H9 (cell line): ENCODE results near the gene DCDC2C. TPM values are rescaled to one million over a fixed set of nuclear protein-coding genes. Genes with fewer than 3 reads are reported as not detected.

Source experiments
- DNase-seq: peaks from one replicate; pipeline ENCODE4 v3.0.0-alpha.2; 2017
- H2AFZ ChIP-seq: one replicate; pipeline ENCODE4 v1.6.1; 2013; ENCODE audit warnings: mild to moderate bottlenecking, low read length, control low read depth, moderate library complexity
- H2AK5ac ChIP-seq: 2 replicates; pipeline ENCODE4 v1.6.1; 2013; ENCODE audit warnings: low read length, control low read depth, mixed read lengths; ENCODE audit not compliant: insufficient read length
- H2BK120ac ChIP-seq: one replicate; pipeline ENCODE4 v1.6.1; 2013; ENCODE audit warnings: low read depth, mild to moderate bottlenecking, low read length, control low read depth, inconsistent platforms; ENCODE audit not compliant: poor library complexity, severe bottlenecking
- H2BK12ac ChIP-seq: 2 replicates; pipeline ENCODE4 v1.6.1; 2013; ENCODE audit warnings: low read length, control low read depth, mixed read lengths, low read depth; ENCODE audit not compliant: insufficient read length
- H2BK15ac ChIP-seq: 2 replicates; pipeline ENCODE4 v1.6.1; 2013; ENCODE audit warnings: low read depth, low read length, control low read depth
- H2BK20ac ChIP-seq: one replicate; pipeline ENCODE4 v1.6.1; 2013; ENCODE audit warnings: low read depth, mild to moderate bottlenecking, low read length, control low read depth, inconsistent platforms; ENCODE audit not compliant: poor library complexity, severe bottlenecking
- H2BK5ac ChIP-seq: 2 replicates; pipeline ENCODE4 v1.6.1; 2013; ENCODE audit warnings: low read length, control low read depth, mixed read lengths; ENCODE audit not compliant: insufficient read length
- H3K14ac ChIP-seq: 2 replicates; pipeline ENCODE4 v1.6.1; 2013; ENCODE audit warnings: low read length, control low read depth; ENCODE audit not compliant: insufficient read depth
- H3K18ac ChIP-seq: 2 replicates; pipeline ENCODE4 v1.6.1; 2013; ENCODE audit warnings: low read depth, mild to moderate bottlenecking, mixed read lengths, low read length, control low read depth; ENCODE audit not compliant: insufficient read length
- H3K23ac ChIP-seq: 2 replicates; pipeline ENCODE4 v1.6.1; 2013; ENCODE audit warnings: low read length, control low read depth, mixed read lengths, low read depth; ENCODE audit not compliant: insufficient read length
- H3K23me2 ChIP-seq: 2 replicates; pipeline ENCODE4 v1.6.1; 2013; ENCODE audit warnings: low read depth, mild to moderate bottlenecking, mixed read lengths, low read length, control low read depth; ENCODE audit not compliant: insufficient read length, poor library complexity, severe bottlenecking
- H3K27ac ChIP-seq: 2 replicates; pipeline ENCODE4 v1.5.1; 2013; ENCODE audit warnings: low read length, control low read depth, mixed read lengths, low read depth; ENCODE audit not compliant: insufficient read length
- H3K27me3 ChIP-seq: 2 replicates; pipeline ENCODE4 v1.6.1; 2013; ENCODE audit warnings: low read length, control low read depth, inconsistent platforms; ENCODE audit not compliant: insufficient read depth
- H3K4ac ChIP-seq: 2 replicates; pipeline ENCODE4 v1.6.1; 2013; ENCODE audit warnings: low read depth, mild to moderate bottlenecking, control low read depth, inconsistent platforms, low read length, moderate library complexity
- H3K4me1 ChIP-seq: 2 replicates; pipeline ENCODE4 v1.6.1; 2013; ENCODE audit warnings: low read length, control low read depth, inconsistent platforms; ENCODE audit not compliant: insufficient read depth
- H3K4me2 ChIP-seq: 2 replicates; pipeline ENCODE4 v1.6.1; 2013; ENCODE audit warnings: low read length, control low read depth, mixed read lengths; ENCODE audit not compliant: insufficient read length, insufficient read depth
- H3K56ac ChIP-seq: 2 replicates; pipeline ENCODE4 v1.6.1; 2013; ENCODE audit warnings: low read depth, mild to moderate bottlenecking, mixed read lengths, low read length, control low read depth; ENCODE audit not compliant: insufficient read length
- H3K79me1 ChIP-seq: 2 replicates; pipeline ENCODE4 v1.6.1; 2013; ENCODE audit warnings: low read depth, mild to moderate bottlenecking, moderate library complexity, low read length, control low read depth, inconsistent platforms; ENCODE audit not compliant: insufficient read depth, poor library complexity, severe bottlenecking
- H3K79me2 ChIP-seq: 2 replicates; pipeline ENCODE4 v1.6.1; 2013; ENCODE audit warnings: low read length, control low read depth, inconsistent platforms; ENCODE audit not compliant: insufficient read depth
- H3K9ac ChIP-seq: 2 replicates; pipeline ENCODE4 v1.6.1; 2013; ENCODE audit warnings: low read length, control low read depth, mixed read lengths; ENCODE audit not compliant: insufficient read length; ENCODE audit errors: extremely low read depth
- H3K9me3 ChIP-seq: one replicate; pipeline ENCODE4 v1.6.1; 2013; ENCODE audit warnings: low read depth, low read length, inconsistent platforms; ENCODE audit not compliant: control insufficient read depth
- H3T11ph ChIP-seq: one replicate; pipeline ENCODE4 v1.6.1; 2013; ENCODE audit warnings: mild to moderate bottlenecking, low read length, control low read depth, inconsistent platforms
- H4K20me1 ChIP-seq: one replicate; pipeline ENCODE4 v1.6.1; 2013; ENCODE audit not compliant: control insufficient read depth, insufficient read length, insufficient read depth
- H4K5ac ChIP-seq: 2 replicates; pipeline ENCODE4 v1.6.1; 2013; ENCODE audit warnings: low read depth, mild to moderate bottlenecking, mixed read lengths, low read length, control low read depth; ENCODE audit not compliant: insufficient read length
- H4K8ac ChIP-seq: replicated peaks from 2 replicates; pipeline ENCODE4 v1.6.1; 2013; ENCODE audit warnings: low read length, control low read depth, mixed read lengths, low read depth; ENCODE audit not compliant: insufficient read length
- H4K91ac ChIP-seq: 2 replicates; pipeline ENCODE4 v1.6.1; 2013; ENCODE audit warnings: low read depth, mild to moderate bottlenecking, moderate library complexity, mixed read lengths, low read length, control low read depth; ENCODE audit not compliant: insufficient read length
- H3K27ac Mint-ChIP-seq, 3 experiments: 2 replicates in 2 of 3; 3 replicates in 1 of 3; pipeline ENCODE4 v1.8.0; 2020 to 2021; ENCODE audit warnings: mixed read lengths in 3 of 3, mild to moderate bottlenecking in 1 of 3, moderate library complexity in 1 of 3
- H3K27me3 Mint-ChIP-seq: 2 replicates; pipeline ENCODE4 v1.8.0; 2021; ENCODE audit warnings: low read depth, mild to moderate bottlenecking, moderate library complexity, mixed read lengths
- H3K36me3 Mint-ChIP-seq, 3 experiments: 2 replicates in 2 of 3; 3 replicates in 1 of 3; pipeline ENCODE4 v1.8.0; 2020 to 2021; ENCODE audit warnings: low read depth in 3 of 3, mixed read lengths in 3 of 3; ENCODE audit not compliant: insufficient read depth in 1 of 3
- H3K4me1 Mint-ChIP-seq, 2 experiments: 2 replicates each; pipeline ENCODE4 v1.8.0; 2020; ENCODE audit warnings: mixed read lengths in 2 of 2
- H3K4me3 Mint-ChIP-seq, 2 experiments: 2 replicates in 1 of 2; 3 replicates in 1 of 2; pipeline ENCODE4 v1.8.0; 2020 to 2021; ENCODE audit warnings: mild to moderate bottlenecking in 2 of 2, mixed read lengths in 2 of 2, moderate library complexity in 1 of 2
- H3K9me3 Mint-ChIP-seq, 2 experiments: 2 replicates in 1 of 2; 3 replicates in 1 of 2; pipeline ENCODE4 v1.8.0; 2020; ENCODE audit warnings: mild to moderate bottlenecking in 2 of 2, mixed read lengths in 2 of 2, moderate library complexity in 1 of 2
- CTCF ChIP-seq: fragments of 200-600 bp; sonication (generic); conservative IDR thresholded peaks from 3 replicates; pipeline ENCODE4 v1.8.0; 2021; ENCODE audit warnings: antibody characterized with exemption, mild to moderate bottlenecking
- total RNA-seq: library from RNA; stranded (reverse); gene quantifications from 2 replicates; pipeline ENCODE4 v1.2.1, GENCODE V29; 2021

The DCDC2C gene
- total RNA-seq, 1 experiment from 2014 or later, result not detected

- Histone ChIP-seq H4K91ac (no peak overlapping the region), H3K27me3 (no peaks in the 10 kb centered on the region), H3K9me3 (no peaks in the 10 kb centered on the region), H3K27ac (no peak overlapping the region), H3K23me2 (no peaks in the 10 kb centered on the region), H2BK12ac (no peak overlapping the region), H3K14ac (no peak overlapping the region), H2BK15ac (no peak overlapping the region), H3K4me1 (no peaks in the 10 kb centered on the region), H2AFZ (no peak overlapping the region), H3K4ac (no peak overlapping the region), H3K9ac (no peak overlapping the region), H2AK5ac (no peak overlapping the region), H4K20me1 (no peaks in the 10 kb centered on the region), H3T11ph (no peak overlapping the region), H3K79me2 (no peaks in the 10 kb centered on the region), H2BK120ac (no peak overlapping the region), H3K18ac (no peak overlapping the region), H4K8ac (no peak overlapping the region), H3K4me2 (no peak overlapping the region), H2BK20ac (no peak overlapping the region), H4K5ac (no peak overlapping the region), H3K79me1 (no peaks in the 10 kb centered on the region), H3K23ac (no peak overlapping the region), H2BK5ac (no peak overlapping the region), H3K56ac (no peak overlapping the region)
- Mint-ChIP-seq H3K4me3 (no peak overlapping the region), H3K9me3 (peaks cover 11 to 12% of the 10 kb centered on the region in 2 experiments), H3K4me1 (no peaks in the 10 kb centered on the region), H3K27ac (no peak overlapping the region), H3K36me3 (peaks cover 0 to 8% (median 0%) of the 10 kb centered on the region in 3 experiments; a peak in 2 of 7 replicates), H3K27me3 (peaks cover 7% of the 10 kb centered on the region)
- DNase-seq, result no peak
- TF ChIP-seq CTCF, result no peak
Measured at GRCh38 chr2:3689998-3690748, 13.2 kb upstream of the DCDC2C start.
